Measurements from ENCODE around the gene HES4.
A peak's percentile ranks its signal among the peaks of the same experiment; 100 is the strongest.
"Not testable (repeated sequence)": the region's sequence is repeated elsewhere in the genome, so short reads cannot be mapped to it uniquely, and the experiment has no call there.

The HES4 gene

DNA sequence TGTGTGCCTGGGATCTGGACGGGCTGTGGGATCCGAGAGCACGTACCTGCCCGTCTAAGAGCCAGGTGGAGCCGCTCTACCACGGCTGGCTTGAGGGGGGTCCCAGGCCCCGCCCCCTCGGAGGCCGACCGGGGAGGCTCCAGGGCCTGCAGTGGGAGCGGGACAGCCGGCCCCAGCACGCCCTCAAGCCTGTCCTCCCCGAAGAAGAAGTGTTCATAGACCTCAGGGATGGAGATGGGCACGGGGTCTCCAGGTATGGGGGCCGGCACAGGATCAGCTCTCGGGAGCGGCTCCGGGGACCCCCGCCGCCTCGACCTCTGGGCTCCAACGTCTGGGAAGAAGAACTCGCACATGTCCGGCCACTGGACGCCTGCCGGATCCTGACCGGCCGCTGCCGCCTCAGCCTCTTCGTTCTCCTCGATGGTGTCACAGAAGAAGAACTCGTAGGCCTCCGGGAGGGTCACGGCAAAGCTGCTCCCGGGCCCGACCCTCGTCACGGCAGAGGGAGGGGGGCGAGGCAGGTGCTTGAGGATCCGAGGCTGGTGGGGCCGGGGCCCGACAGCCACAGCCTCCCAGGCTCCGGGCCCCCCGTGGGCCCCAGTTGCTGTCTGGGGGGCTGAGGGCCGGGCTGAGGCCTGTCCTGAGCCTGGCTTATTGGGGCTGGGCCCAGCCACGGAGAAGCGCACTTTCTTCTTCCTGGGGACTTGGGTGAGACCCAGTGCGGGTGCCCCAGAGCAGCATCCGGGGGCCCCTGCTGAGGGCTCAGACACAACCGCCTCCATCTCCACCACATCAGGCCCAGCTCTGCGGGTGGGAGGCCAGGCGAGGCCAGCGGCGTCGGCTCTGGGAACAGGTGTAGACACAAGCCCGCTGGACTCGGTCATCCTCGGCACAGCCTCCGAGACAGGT is 20.8 kb downstream of the HES4 start:
- DNase-seq = no peak

DNA sequence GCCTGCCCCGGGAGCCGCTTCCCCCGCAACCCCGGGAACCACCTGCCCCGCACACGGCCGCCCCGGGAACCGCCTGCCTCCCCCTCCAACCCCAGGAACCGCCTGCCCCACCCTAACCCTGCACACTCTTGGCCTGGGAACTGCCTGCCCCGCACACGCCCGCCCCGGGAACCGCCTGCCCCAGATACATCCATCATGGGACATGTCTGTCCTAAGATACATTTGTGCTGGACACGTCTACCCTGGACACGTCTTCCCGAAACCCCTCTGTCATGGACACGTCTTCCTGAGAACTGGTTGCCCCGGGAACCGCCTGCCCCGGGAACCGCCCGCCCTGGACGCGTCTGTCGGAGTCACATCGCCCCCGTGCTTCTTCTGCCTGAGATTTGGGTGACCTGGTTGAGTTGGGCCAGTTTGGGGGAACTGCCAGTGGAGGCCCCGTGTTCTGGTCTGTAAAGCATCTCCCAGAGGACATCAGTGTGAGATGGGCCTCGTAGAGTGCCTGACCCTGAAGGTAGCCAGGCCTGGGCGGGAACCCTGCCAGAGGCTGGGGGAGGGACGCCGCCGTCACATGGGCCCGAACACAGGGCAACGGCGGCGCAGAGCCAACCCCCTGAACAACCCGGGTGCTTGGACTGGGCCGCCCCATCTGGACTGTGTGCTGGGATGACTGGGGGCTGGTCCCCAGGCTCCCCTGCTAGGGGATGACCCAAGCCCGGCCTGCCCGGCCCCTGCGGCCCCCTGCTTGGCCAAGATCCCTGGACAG is 21.6 kb downstream of the HES4 start:
- DNase-seq = no peak

- DNase-seq = not testable (repeated sequence)
Observed at GRCh38 chr1:976791-977190, 23.1 kb downstream of the HES4 start.

GRCh38 chr1:975896-976683 is 23.8 kb downstream of the HES4 start:
- DNase-seq = peak; percentile 84

DNA sequence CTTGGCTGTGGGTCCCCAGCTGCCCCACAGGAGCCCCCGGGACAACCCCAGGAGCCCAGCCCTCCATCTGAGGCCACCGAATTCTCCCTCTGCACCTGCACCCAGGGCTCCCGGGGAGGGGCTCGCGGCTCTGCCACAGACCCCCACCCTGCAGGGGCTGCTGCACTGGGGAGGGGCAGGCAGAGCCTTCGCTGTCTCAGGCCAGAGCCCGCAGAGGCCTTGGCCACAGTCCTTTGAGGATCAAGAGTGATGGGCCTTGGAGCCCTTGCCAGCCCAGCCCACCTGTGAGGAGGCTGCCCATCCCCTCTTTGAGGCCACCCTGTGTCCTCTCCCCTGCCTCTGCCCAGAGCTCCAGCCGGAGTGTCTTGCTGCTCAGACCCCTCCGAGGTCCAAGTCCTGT is 24.5 kb downstream of the HES4 start:
- DNase-seq = no peak

- DNase-seq = no peak
Observed at GRCh38 chr1:974687-975328, 25.1 kb downstream of the HES4 start.

DNA sequence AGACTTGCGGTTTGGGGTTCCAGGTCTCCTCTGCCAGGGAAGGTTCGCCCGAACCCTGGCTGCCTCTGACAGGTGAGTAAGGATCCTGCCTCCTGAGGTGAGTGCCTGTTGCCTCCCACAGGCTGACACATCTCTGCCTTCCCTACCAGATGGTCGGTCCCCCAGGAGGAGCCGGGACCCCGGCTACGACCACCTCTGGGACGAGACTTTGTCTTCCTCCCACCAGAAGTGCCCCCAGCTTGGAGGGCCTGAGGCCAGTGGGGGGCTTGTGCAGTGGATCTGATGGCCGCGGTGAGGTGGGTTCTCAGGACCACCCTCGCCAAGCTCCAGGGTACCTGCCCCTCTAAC is 25.6 kb downstream of the HES4 start:
- DNase-seq = no peak

GRCh38 chr1:973459-974292 is 26.2 kb downstream of the HES4 start:
- no peak for DNase-seq

GRCh38 chr1:972726-973458 is 27.0 kb downstream of the HES4 start:
- no peak for DNase-seq

GRCh38 chr1:971751-972506 is 28.0 kb downstream of the HES4 start:
- no peak for DNase-seq

GRCh38 chr1:970973-971730 is 28.7 kb downstream of the HES4 start:
- DNase-seq = no peak

GRCh38 chr1:970242-970972 is 29.5 kb downstream of the HES4 start:
- DNase-seq = no peak

- DNase-seq = no peak
Observed at GRCh38 chr1:969260-969855, 30.5 kb downstream of the HES4 start.

DNA sequence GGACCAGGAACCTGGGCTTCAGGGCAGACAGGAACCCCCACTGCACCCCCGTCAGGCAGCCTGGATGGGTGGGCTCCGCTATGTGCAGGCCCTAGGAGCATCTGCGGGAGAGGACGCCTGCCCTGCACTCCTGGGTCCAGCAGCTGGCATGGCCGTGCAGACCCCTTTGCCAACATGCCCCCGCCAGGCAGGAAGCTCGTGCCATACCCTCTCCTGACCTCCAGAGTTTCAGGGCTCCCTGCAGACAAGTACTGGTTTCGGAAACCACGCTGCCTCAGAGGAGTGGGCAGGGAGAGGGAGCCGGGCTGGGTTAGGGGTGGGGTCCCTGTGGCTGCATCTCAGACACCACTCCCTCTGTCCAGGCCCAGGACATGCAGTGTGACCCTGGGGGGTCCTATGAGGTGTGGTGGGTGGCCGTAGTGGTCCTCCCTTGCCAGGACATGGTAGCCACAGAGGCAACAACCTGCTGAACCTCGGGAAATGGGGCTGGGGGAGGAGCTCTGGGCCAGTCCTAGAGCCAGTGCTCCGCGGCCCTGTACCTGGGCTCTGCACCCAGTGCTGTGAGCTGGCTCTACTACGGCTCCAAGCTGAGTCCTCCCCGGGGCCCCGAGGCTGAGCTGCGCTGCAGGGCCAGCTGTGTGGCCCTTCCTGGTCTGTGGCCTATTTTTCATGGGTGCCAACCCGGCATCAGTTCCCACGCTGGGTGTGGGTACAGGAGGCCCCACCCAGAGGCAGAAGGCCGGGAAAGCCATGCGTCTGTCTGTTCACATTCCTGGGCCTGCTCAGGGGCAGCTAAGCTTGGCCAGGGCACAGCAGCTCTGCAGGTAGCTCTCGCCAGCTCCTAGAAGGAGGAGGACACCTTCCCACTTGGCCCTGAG is 32.2 kb downstream of the HES4 start:
- DNase-seq = no peak

- DNase-seq = peak; percentile 89
Observed at GRCh38 chr1:966704-967300, 33.1 kb downstream of the HES4 start.

DNA sequence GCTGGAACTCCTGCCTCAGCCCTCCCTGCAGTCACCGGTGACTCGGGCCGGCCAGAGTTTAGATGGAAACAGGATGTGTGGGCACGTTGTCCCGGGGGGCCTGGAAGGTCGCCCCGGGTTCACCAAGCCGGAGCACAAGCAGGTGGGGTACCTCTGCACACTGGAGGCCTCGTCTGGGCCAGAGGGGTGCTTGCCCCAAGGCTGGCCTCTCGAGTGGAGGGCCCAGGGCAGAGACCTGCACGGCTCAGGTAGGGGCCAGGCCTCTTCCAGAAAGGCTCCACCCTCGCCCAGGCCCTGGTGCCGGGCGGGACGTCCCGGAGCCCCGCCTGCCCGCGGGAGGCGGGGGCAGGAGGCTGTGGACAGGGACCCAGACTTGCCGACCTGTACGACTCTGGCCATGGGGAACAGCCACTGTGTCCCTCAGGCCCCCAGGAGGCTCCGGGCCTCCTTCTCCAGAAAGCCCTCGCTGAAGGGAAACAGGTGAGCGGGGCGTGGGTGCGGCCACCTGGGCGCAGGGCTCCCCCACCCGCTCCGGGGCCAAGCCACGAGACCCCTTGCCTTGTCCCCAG is 33.7 kb downstream of the HES4 start, which contains the start of gene PLEKHN1:
Gene PLEKHN1 (plus strand): TSS at position 348 of the 569 bp plus-strand sequence. CDS start 50 bp downstream, at position 398.
- peak; percentile 73 for DNase-seq

Data from activated CD8-positive, alpha-beta memory T cell treated with anti-CD3 and anti-CD28 coated beads, Interleukin-2, amount 50 U/mL, for 48 hours (primary cell).